ENCODE measurements around the gene ZSCAN12. TPM values are rescaled to one million over a fixed set of nuclear protein-coding genes. Genes with fewer than 3 reads are reported as not detected.
"Not testable (repeated sequence)": the region's sequence is repeated elsewhere in the genome, so short reads cannot be mapped to it uniquely, and the experiment has no call there.

The ZSCAN12 gene
- total RNA-seq, 2 experiments from 2014 or later, result 4.1 to 4.4 TPM

GRCh38 chr6:28384143-28384533 is 15.4 kb downstream of the ZSCAN12 start:
- H3K27ac Mint-ChIP-seq, result no peak overlapping the region
- no peaks in the 10 kb centered on the region for H3K4me1 Mint-ChIP-seq (ENCODE audit: low read depth)
- CTCF ChIA-PET, result interaction anchor here (1.9 kb wide), 1 partner anchor 28 kb away, joined by 7 read pairs; no protein-coding TSS in a partner anchor
- no peaks in the 10 kb centered on the region for H3K27me3 Mint-ChIP-seq
- POLR2A ChIA-PET, result no interaction called here
- H3K9me3 Mint-ChIP-seq, result peaks cover 11% of the 10 kb centered on the region
- H3K36me3 Mint-ChIP-seq, result peaks cover 74% of the 10 kb centered on the region
- DNase-seq, result no peak
- no peak overlapping the region for H3K4me3 Mint-ChIP-seq
- intact Hi-C loops (cut with micrococcal nuclease), result no loop called here

GRCh38 chr6:28383235-28384142 is 16.1 kb downstream of the ZSCAN12 start:
- DNase-seq, result peak; percentile 42
- no peak overlapping the region for H3K27ac Mint-ChIP-seq
- POLR2A ChIA-PET, result no interaction called here

GRCh38 chr6:28380381-28380780 is 19.2 kb downstream of the ZSCAN12 start:
- CTCF ChIA-PET, result no interaction called here
- intact Hi-C loops (cut with micrococcal nuclease), result no loop called here
- H3K4me1 Mint-ChIP-seq (ENCODE audit: low read depth), result no peaks in the 10 kb centered on the region

More at GRCh38 chr6:28383235-28384142, 16.1 kb downstream of the ZSCAN12 start:
- CTCF ChIA-PET, result interaction anchor here (0.9 to 1.9 kb wide), 3 partner anchors 25 to 27 kb away, joined by 3 to 7 read pairs (median 3); no protein-coding TSS in a partner anchor
- Mint-ChIP-seq H3K36me3 (peaks cover 71% of the 10 kb centered on the region), H3K4me3 (peak overlapping the region; percentile 33), H3K27me3 (no peaks in the 10 kb centered on the region), H3K9me3 (peaks cover 11% of the 10 kb centered on the region), H3K4me1 (ENCODE audit: low read depth) (no peaks in the 10 kb centered on the region)
- intact Hi-C loops (cut with micrococcal nuclease), result no loop called here

GRCh38 chr6:28378644-28379043 is 20.9 kb downstream of the ZSCAN12 start:
- Mint-ChIP-seq H3K27ac (no peak overlapping the region), H3K27me3 (no peaks in the 10 kb centered on the region), H3K4me1 (ENCODE audit: low read depth) (no peaks in the 10 kb centered on the region), H3K4me3 (no peak overlapping the region), H3K36me3 (peaks cover 49% of the 10 kb centered on the region), H3K9me3 (peaks cover 11% of the 10 kb centered on the region)
- intact Hi-C loops (cut with micrococcal nuclease), result no loop called here
- DNase-seq, result no peak
- POLR2A ChIA-PET, result no interaction called here
- CTCF ChIA-PET, result no interaction called here

More at GRCh38 chr6:28380381-28380780, 19.2 kb downstream of the ZSCAN12 start:
- DNase-seq, result no peak
- POLR2A ChIA-PET, result no interaction called here
- H3K27ac Mint-ChIP-seq, result no peak overlapping the region
- H3K4me3 Mint-ChIP-seq, result no peak overlapping the region
- H3K9me3 Mint-ChIP-seq, result peaks cover 11% of the 10 kb centered on the region
- no peaks in the 10 kb centered on the region for H3K27me3 Mint-ChIP-seq
- H3K36me3 Mint-ChIP-seq, result peaks cover 60% of the 10 kb centered on the region

- H3K27me3 Mint-ChIP-seq, result no peaks in the 10 kb centered on the region
- DNase-seq, result no peak
- H3K4me1 Mint-ChIP-seq (ENCODE audit: low read depth), result no peaks in the 10 kb centered on the region
- intact Hi-C loops (cut with micrococcal nuclease), result no loop called here
- peaks cover 45% of the 10 kb centered on the region for H3K36me3 Mint-ChIP-seq
- no peak overlapping the region for H3K4me3 Mint-ChIP-seq
- no peak overlapping the region for H3K27ac Mint-ChIP-seq
- peaks cover 11% of the 10 kb centered on the region for H3K9me3 Mint-ChIP-seq
- CTCF ChIA-PET, result no interaction called here
- POLR2A ChIA-PET, result no interaction called here
These were observed 21.7 kb downstream of the ZSCAN12 start for GRCh38 chr6:28377879-28378278.

- intact Hi-C loops (cut with micrococcal nuclease), result no loop called here
- CTCF ChIA-PET, result no interaction called here
- Mint-ChIP-seq H3K4me3 (no peak overlapping the region), H3K27me3 (no peaks in the 10 kb centered on the region), H3K36me3 (peaks cover 11% of the 10 kb centered on the region), H3K27ac (no peak overlapping the region), H3K4me1 (ENCODE audit: low read depth) (no peaks in the 10 kb centered on the region), H3K9me3 (no peaks in the 10 kb centered on the region)
- no peak for DNase-seq
- POLR2A ChIA-PET, result no interaction called here
These were observed 25.6 kb downstream of the ZSCAN12 start for GRCh38 chr6:28373925-28374324.

- ChIA-PET POLR2A (no interaction called here), CTCF (no interaction called here)
- H3K4me1 Mint-ChIP-seq (ENCODE audit: low read depth), result no peaks in the 10 kb centered on the region
- H3K4me3 Mint-ChIP-seq, result no peak overlapping the region
- no peak for DNase-seq
- H3K9me3 Mint-ChIP-seq, result no peaks in the 10 kb centered on the region
- H3K27me3 Mint-ChIP-seq, result no peaks in the 10 kb centered on the region
- peaks cover 8% of the 10 kb centered on the region for H3K36me3 Mint-ChIP-seq
- no peak overlapping the region for H3K27ac Mint-ChIP-seq
- intact Hi-C loops (cut with micrococcal nuclease), result no loop called here
These were observed 27.7 kb downstream of the ZSCAN12 start for GRCh38 chr6:28371706-28372451.

- H3K27me3 Mint-ChIP-seq, result no peaks in the 10 kb centered on the region
- POLR2A ChIA-PET, result no interaction called here
- no peak for DNase-seq
- CTCF ChIA-PET, result no interaction called here
- peaks cover 8% of the 10 kb centered on the region for H3K36me3 Mint-ChIP-seq
- no peaks in the 10 kb centered on the region for H3K9me3 Mint-ChIP-seq
- no peak overlapping the region for H3K4me3 Mint-ChIP-seq
- no peak overlapping the region for H3K27ac Mint-ChIP-seq
- no peaks in the 10 kb centered on the region for H3K4me1 Mint-ChIP-seq (ENCODE audit: low read depth)
- intact Hi-C loops (cut with micrococcal nuclease), result no loop called here
These were observed 28.3 kb downstream of the ZSCAN12 start for GRCh38 chr6:28371280-28371679.

GRCh38 chr6:28370440-28370839 is 29.1 kb downstream of the ZSCAN12 start:
- H3K27me3 Mint-ChIP-seq, result no peaks in the 10 kb centered on the region
- H3K9me3 Mint-ChIP-seq, result no peaks in the 10 kb centered on the region
- H3K36me3 Mint-ChIP-seq, result peaks cover 13% of the 10 kb centered on the region
- intact Hi-C loops (cut with micrococcal nuclease), result no loop called here
- ChIA-PET CTCF (interaction anchor here (1.1 kb wide), 1 partner anchor 15 kb away, joined by 6 read pairs; no protein-coding TSS in a partner anchor), POLR2A (no interaction called here)
- no peak overlapping the region for H3K27ac Mint-ChIP-seq
- no peak overlapping the region for H3K4me3 Mint-ChIP-seq
- no peaks in the 10 kb centered on the region for H3K4me1 Mint-ChIP-seq (ENCODE audit: low read depth)
- DNase-seq, result no peak

- peaks cover 18% of the 10 kb centered on the region for H3K36me3 Mint-ChIP-seq
- no peak overlapping the region for H3K27ac Mint-ChIP-seq
- H3K27me3 Mint-ChIP-seq, result no peaks in the 10 kb centered on the region
- no peaks in the 10 kb centered on the region for H3K4me1 Mint-ChIP-seq (ENCODE audit: low read depth)
- CTCF ChIA-PET, result no interaction called here
- intact Hi-C loops (cut with micrococcal nuclease), result no loop called here
- no peak overlapping the region for H3K4me3 Mint-ChIP-seq
- DNase-seq, result no peak
- POLR2A ChIA-PET, result no interaction called here
- no peaks in the 10 kb centered on the region for H3K9me3 Mint-ChIP-seq
These were observed 30.1 kb downstream of the ZSCAN12 start for GRCh38 chr6:28369463-28369862.

GRCh38 chr6:28368522-28368921 is 31.0 kb downstream of the ZSCAN12 start:
- POLR2A ChIA-PET, result no interaction called here
- Mint-ChIP-seq H3K27me3 (no peaks in the 10 kb centered on the region), H3K36me3 (peaks cover 20% of the 10 kb centered on the region), H3K27ac (no peak overlapping the region), H3K9me3 (no peaks in the 10 kb centered on the region), H3K4me3 (no peak overlapping the region), H3K4me1 (ENCODE audit: low read depth) (no peaks in the 10 kb centered on the region)
- no peak for DNase-seq
- CTCF ChIA-PET, result no interaction called here
- intact Hi-C loops (cut with micrococcal nuclease), result no loop called here

- H3K9me3 Mint-ChIP-seq; DNase-seq; H3K27me3 Mint-ChIP-seq; H3K27ac Mint-ChIP-seq; H3K4me3 Mint-ChIP-seq; H3K4me1 Mint-ChIP-seq (ENCODE audit: low read depth); intact Hi-C loops (cut with micrococcal nuclease): not testable (repeated sequence)
- POLR2A ChIA-PET, result interaction anchor here (0.5 kb wide), 1 partner anchor 241 kb away, joined by 3 read pairs; no protein-coding TSS in a partner anchor
- CTCF ChIA-PET, result interaction anchor here (2.4 kb wide), 1 partner anchor 10 kb away, joined by 8 read pairs; no protein-coding TSS in a partner anchor
- H3K36me3 Mint-ChIP-seq, result peaks cover 20% of the 10 kb centered on the region
These were observed 34.0 kb downstream of the ZSCAN12 start for GRCh38 chr6:28365590-28365989.
